OCI-LY1 (cell line): ENCODE results near the gene TMEM115.

Experiments used
- EZH2 ChIP-seq: fragments of 200-600 bp; sonication (generic), shearing (Covaris generic); IDR thresholded peaks from 2 replicates; pipeline ENCODE4 v1.8.0; 2017; ENCODE audit warnings: borderline replicate concordance, mixed run types, mild to moderate bottlenecking, antibody characterized with exemption, low read length, moderate library complexity, mixed read lengths
- TF ChIP-seq, protein P1 (sequence below): fragments of 200-600 bp; sonication (generic), shearing (Covaris generic); IDR thresholded peaks from 2 replicates; pipeline ENCODE4 v1.5.1; 2017; ENCODE audit warnings: mild to moderate bottlenecking, antibody characterized with exemption, low read length, moderate library complexity, mixed read lengths

DNA sequence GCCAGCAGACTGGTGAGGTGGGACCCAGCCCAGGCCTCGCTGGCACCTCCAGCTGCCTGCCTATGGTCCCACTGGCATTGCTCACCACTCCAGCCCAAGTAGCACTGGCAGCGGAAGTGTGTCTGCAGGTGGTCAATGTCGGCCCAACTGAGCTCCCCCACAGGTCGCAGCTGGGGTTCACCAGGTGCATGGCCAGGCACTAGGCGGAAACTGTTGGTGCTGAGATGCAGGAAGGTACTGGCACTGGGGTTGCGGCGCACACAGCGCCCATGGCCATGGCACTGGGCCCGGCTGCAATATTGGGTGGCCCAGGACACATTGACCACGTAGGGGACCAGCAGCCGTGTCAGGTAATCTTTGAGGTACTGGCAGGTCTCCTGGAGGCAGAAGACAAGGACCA is 41.2 kb downstream of the TMEM115 start:
- TF ChIP-seq, protein P1, sequence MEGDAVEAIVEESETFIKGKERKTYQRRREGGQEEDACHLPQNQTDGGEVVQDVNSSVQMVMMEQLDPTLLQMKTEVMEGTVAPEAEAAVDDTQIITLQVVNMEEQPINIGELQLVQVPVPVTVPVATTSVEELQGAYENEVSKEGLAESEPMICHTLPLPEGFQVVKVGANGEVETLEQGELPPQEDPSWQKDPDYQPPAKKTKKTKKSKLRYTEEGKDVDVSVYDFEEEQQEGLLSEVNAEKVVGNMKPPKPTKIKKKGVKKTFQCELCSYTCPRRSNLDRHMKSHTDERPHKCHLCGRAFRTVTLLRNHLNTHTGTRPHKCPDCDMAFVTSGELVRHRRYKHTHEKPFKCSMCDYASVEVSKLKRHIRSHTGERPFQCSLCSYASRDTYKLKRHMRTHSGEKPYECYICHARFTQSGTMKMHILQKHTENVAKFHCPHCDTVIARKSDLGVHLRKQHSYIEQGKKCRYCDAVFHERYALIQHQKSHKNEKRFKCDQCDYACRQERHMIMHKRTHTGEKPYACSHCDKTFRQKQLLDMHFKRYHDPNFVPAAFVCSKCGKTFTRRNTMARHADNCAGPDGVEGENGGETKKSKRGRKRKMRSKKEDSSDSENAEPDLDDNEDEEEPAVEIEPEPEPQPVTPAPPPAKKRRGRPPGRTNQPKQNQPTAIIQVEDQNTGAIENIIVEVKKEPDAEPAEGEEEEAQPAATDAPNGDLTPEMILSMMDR: no peak
- no peak for TF ChIP-seq EZH2
